GM13976 (cell line): ENCODE data around the gene MSTO1.
"Not testable (repeated sequence)": the region's sequence is repeated elsewhere in the genome, so short reads cannot be mapped to it uniquely, and the experiment has no call there.

Experiments used
- DNase-seq: peaks from one replicate; pipeline ENCODE4 v3.0.0; 2012; ENCODE audit warnings: low spot score
- CTCF ChIP-seq: IDR thresholded peaks from 2 replicates; pipeline ENCODE4 v1.5.1; 2012; ENCODE audit warnings: borderline replicate concordance, mild to moderate bottlenecking; ENCODE audit not compliant: insufficient read depth; ENCODE audit errors: extremely low read depth, missing control alignments, control extremely low read depth
- in situ Hi-C: fragments of 300-500 bp; cut with MboI; formaldehyde crosslinking; loops from one replicate; pipeline ENCODE4 v1.12.0; 2022; ENCODE audit warnings: low sequenced_read_pairs, mixed read lengths, inconsistent platforms; ENCODE audit not compliant: unreplicated experiment

MSTO1 gene

GRCh38 chr1:155608888-155609225 is 1.2 kb upstream of the MSTO1 start:
- no peak for DNase-seq
- TF ChIP-seq CTCF = no peak
- in situ Hi-C loops = no loop called here

- DNase-seq, in situ Hi-C loops: not testable (repeated sequence)
Measured at GRCh38 chr1:155610257-155610647, 234 bp downstream of the MSTO1 start.

- in situ Hi-C loops, DNase-seq: not testable (repeated sequence)
Measured at GRCh38 chr1:155613226-155613625, 3.2 kb downstream of the MSTO1 start.

- no peak for TF ChIP-seq CTCF
- no peak for DNase-seq
- in situ Hi-C loops = no loop called here
Measured at GRCh38 chr1:155622191-155622590, 12.2 kb downstream of the MSTO1 start.

- no peak for TF ChIP-seq CTCF
- in situ Hi-C loops = no loop called here
- no peak for DNase-seq
Measured at GRCh38 chr1:155623357-155623756, 13.3 kb downstream of the MSTO1 start.

GRCh38 chr1:155626428-155626827 is 16.4 kb downstream of the MSTO1 start:
- in situ Hi-C loops, DNase-seq: not testable (repeated sequence)

- DNase-seq = no peak
- no peak for TF ChIP-seq CTCF
- in situ Hi-C loops = no loop called here
Measured at GRCh38 chr1:155636397-155637153, 26.6 kb downstream of the MSTO1 start.

GRCh38 chr1:155640367-155640766 is 30.3 kb downstream of the MSTO1 start:
- TF ChIP-seq CTCF = no peak
- in situ Hi-C loops = no loop called here
- DNase-seq = no peak

GRCh38 chr1:155642559-155643180 is 32.7 kb downstream of the MSTO1 start:
- DNase-seq, in situ Hi-C loops: not testable (repeated sequence)
